ENCODE results near the gene TMIGD1.

Gene TMIGD1

DNA sequence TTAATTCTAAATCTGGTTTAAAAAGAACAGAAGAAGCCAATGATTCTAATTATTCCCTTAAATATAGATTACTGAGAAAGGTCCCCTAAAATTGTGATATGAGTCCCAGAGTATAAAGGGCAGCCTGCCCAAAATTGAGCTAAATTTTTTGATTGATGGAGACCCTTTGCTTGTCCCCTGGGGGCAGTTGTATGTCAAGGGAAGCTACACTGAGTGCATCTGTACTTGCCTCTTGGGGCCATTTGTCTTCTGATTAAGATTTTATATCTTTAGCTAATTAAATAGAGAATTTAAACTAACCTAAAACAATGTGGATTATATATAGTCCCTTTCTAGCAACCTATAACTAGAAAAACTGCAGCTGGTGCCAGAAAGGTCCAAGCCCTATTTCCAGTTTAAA is 54.7 kb downstream of the TMIGD1 start:
- DNase-seq: no peak

DNA sequence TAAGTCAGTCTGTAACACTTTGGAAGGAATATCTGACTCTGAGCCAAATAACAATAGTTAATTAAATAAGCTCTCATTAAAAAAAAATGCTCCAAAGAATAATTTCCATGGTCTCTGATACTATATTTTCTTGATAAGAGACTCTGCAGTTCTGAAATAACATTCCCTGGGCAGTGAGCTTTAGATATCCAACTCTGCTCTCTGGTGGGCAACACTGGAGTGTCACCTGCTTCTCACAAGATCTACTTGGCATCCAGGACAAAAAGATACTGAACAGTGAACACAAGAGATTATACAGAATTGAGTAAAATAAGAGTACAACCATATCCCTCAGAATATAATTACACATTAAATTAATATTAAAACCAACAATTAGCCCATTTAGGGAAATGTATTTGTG is 55.8 kb downstream of the TMIGD1 start:
- DNase-seq: no peak

DNA sequence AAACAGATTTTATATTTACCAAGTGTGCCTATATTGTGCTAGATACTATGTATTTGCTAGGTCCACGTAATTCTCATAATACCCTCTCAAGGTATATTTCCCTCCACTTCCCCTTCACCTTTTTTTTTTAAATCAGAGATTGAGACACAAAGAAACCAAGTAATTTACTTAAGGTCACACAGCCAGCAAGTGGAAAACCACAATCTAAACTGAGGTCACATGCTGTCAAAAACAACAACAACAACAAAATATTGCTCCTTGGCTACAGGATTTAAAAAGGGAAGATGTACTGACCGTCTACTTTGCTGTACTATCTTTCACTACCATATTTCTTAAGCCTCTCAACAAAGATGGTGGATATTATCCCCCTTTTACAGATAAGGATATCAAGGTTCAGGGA is 57.9 kb downstream of the TMIGD1 start:
- DNase-seq: no peak

DNA sequence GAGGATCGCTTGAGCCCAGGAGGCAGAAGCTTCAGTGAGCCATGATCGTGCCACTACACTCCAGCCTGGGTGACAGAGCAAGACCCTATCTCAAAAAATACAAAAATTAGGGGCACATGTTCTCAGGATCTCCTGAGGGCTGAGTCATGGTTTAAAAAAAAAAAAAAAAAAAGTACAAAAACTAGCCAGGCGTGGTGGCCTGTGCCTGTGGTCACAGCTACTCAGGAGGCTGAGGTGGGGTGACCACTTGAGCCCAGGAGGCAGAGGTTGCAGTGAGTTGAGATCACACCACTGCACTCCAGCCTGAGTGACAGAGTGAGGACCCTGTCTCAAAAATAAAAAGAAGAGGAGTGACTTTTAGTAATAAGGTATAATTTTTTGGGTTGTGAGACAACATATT is 59.0 kb downstream of the TMIGD1 start:
- DNase-seq: no peak

DNA sequence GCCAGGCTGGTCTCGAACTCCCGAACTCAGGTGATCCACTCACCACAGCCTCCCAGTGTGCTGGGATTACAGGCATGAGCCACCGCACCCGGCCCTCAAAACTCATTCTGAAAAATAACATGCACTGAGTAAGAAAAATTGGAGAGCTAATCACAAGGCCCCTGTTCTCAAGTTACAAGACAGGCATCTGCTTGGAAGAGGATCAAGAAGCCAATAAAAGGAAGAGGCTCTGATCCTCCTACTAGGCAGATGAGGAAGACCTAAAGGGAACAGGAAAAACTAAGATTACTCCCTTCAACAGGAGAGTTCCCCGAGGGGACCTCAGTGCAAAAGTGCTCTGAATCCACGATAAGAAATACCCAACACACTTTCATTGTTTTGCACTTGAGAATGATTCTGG is 60.5 kb downstream of the TMIGD1 start:
- no peak for DNase-seq

DNA sequence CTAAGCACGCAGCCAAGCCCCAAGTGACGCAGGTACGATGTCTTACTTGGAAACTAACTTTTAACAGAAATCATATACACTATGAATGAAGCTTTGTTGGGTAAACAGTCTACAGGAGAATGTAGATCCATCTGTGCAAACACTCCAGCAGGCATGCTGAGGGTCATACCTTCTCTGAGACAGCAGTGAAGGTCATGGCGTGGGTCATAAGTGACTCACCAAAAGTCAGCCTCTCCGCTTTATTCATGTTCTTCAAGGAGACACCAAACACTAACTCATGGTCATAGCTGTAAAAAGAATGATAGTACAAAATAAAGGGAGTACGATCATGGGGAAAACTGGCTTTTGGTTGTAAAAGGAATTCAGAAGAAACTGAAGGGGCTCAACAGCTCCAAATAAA is 62.8 kb downstream of the TMIGD1 start:
- no peak for DNase-seq

DNA sequence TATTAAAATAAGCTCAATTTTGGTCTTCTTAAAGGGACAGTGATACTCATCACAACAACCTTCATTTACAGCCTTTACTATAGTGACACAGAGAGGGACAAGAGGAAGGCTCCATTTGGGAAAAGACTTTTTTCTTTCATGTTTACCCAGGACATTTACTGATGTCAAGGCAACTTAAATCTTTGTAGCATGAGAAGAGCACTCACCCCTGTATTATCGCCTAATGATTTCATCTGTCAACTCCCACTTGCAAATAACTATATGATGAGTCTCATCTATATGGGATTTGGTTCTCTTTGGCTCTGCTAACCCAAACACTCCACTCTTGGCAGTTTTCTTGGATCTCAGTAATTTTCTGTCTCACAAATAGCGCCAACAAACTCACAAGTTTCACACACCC is 66.2 kb downstream of the TMIGD1 start:
- DNase-seq: no peak
